ENCODE measurements around the gene MXRA7.
A peak's percentile ranks its signal among the peaks of the same experiment; 100 is the strongest.
"Not testable (repeated sequence)": the region's sequence is repeated elsewhere in the genome, so short reads cannot be mapped to it uniquely, and the experiment has no call there.

Gene MXRA7

GRCh38 chr17:76740329-76741118, 29.8 kb upstream of the MXRA7 start (continued):
- TF ChIP-seq ZNF449 (tag by site-specific recombination; IDR thresholded peaks at IDR 0.05), result no peak
- TF ChIP-seq ZBTB48 (tag by site-specific recombination; IDR thresholded peaks at IDR 0.05), result no peak
- no peak for TF ChIP-seq ZBTB8A (tag by site-specific recombination; IDR thresholded peaks at IDR 0.05)
- TF ChIP-seq PRDM6 (tag by site-specific recombination; IDR thresholded peaks at IDR 0.05), result 0 out of 2 replicates have a peak, but pooled peaks have one; percentile 34
- no peak for TF ChIP-seq ZNF677 (tag by site-specific recombination; IDR thresholded peaks at IDR 0.05)
- 0 out of 2 replicates have a peak, but pooled peaks have one; percentile 35 for TF ChIP-seq ZBTB17 (tag by site-specific recombination; IDR thresholded peaks at IDR 0.05)
- TF ChIP-seq ZNF830 (tag by site-specific recombination; IDR thresholded peaks at IDR 0.05; ENCODE audit: low read depth), result no peak
- no peak for TF ChIP-seq ZNF423 (tag by site-specific recombination; IDR thresholded peaks at IDR 0.05)
- TF ChIP-seq PRDM10 (tag by site-specific recombination; IDR thresholded peaks at IDR 0.05), result no peak
- no peak for TF ChIP-seq WT1 (tag by site-specific recombination; IDR thresholded peaks at IDR 0.05)
- TF ChIP-seq CTCF (tag by site-specific recombination; IDR thresholded peaks at IDR 0.05), result no peak

- not testable (repeated sequence) for H3K4me1 ChIP-seq (ENCODE audit: control insufficient read depth, insufficient read depth, low read length); H3K27ac ChIP-seq (ENCODE audit: extremely low read depth, low read depth, low read length); H3K9me3 ChIP-seq (ENCODE audit: control insufficient read depth, insufficient read depth, low read depth, low read length)
- ChIA-PET POLR2A (interaction anchor here (0.6 kb wide), 2 partner anchors 12 to 687 kb away, joined by 3 to 5 read pairs; no protein-coding TSS in a partner anchor), CTCF (interaction anchor here (0.5 to 1.4 kb wide), 6 partner anchors 13 to 45 kb away, joined by 3 to 5 read pairs (median 4); no protein-coding TSS in a partner anchor)
- H3K4me3 ChIP-seq (ENCODE audit: low read depth, low read length), result 0 out of 2 replicates have a peak overlapping the region, but pooled peaks have one; percentile 81
- TF ChIP-seq ZNF335 (tag by site-specific recombination; conservative IDR thresholded peaks at IDR 0.05), result peak; percentile 37
- H3K36me3 ChIP-seq (ENCODE audit: control insufficient read depth in 2 of 2, insufficient read depth in 1 of 2, low read length in 2 of 2), result peaks cover 34 to 48% of the 10 kb centered on the region in 2 experiments
Observed at GRCh38 chr17:76739568-76740115, 28.9 kb upstream of the MXRA7 start.

Data from HEK293 (cell line).